T-cell (primary cell): ENCODE data around the gene PSMD3. TPM values are rescaled to one million over a fixed set of nuclear protein-coding genes. Genes with fewer than 3 reads are reported as not detected.

Experiments used
- ATAC-seq, 4 experiments: fragments of 200-7000 bp in 3 of 4; fragments of 150-1000 bp in 1 of 4; cut with Tn5 transposase; replicated peaks in 1 of 4; 1 replicate in 3 of 4; 2 replicates in 1 of 4; pipeline ENCODE4 v1.10.0; 2021; ENCODE audit warnings: moderate library complexity in 3 of 4, mild to moderate bottlenecking in 2 of 4, moderate number of reproducible peaks in 1 of 4
- CTCF ChIA-PET, 2 donors: fragments of 300-600 bp; sonication (Branson Sonifier 250); formaldehyde crosslinking; loops; one replicate each; lab custom pipeline; 2022; ENCODE audit warnings: antibody characterized with exemption in 2 of 2; lab: Charles Lee
- POLR2A ChIA-PET, 2 donors: fragments of 300-600 bp; sonication (Branson Sonifier 250); formaldehyde crosslinking; loops; one replicate each; lab custom pipeline; 2022; ENCODE audit warnings: antibody characterized with exemption in 2 of 2; lab: Charles Lee
- DNase-seq, 35 experiments: peaks; one replicate each; pipeline versions ENCODE4 v3.0.0 to v3.0.0-alpha.2; 2013 to 2023
- H3K27ac ChIP-seq: one replicate; pipeline ENCODE4 v1.5.1; 2013; ENCODE audit warnings: low read length
- H3K27me3 ChIP-seq, 2 experiments: replicated peaks in 1 of 2; 1 replicate in 1 of 2; 2 replicates in 1 of 2; pipeline versions ENCODE4 v1.6.1 to v1.7.0; 2013; ENCODE audit warnings: low read length in 1 of 2, mixed read lengths in 1 of 2; ENCODE audit not compliant: control insufficient read depth in 2 of 2, insufficient read depth in 2 of 2; ENCODE audit errors: extremely low read depth in 1 of 2
- H3K36me3 ChIP-seq, 2 donors: 1 replicate in 1 of 2; 2 replicates in 1 of 2; pipeline versions ENCODE4 v1.6.1 to v1.7.0; 2013; ENCODE audit warnings: low read length in 1 of 2; ENCODE audit not compliant: control insufficient read depth in 2 of 2, insufficient read depth in 1 of 2; ENCODE audit errors: extremely low read depth in 1 of 2
- H3K4me1 ChIP-seq, 2 experiments: 1 replicate in 1 of 2; 2 replicates in 1 of 2; pipeline versions ENCODE4 v1.6.1 to v1.7.0; 2013; ENCODE audit warnings: low read length in 2 of 2, mixed read lengths in 1 of 2; ENCODE audit not compliant: insufficient read depth in 2 of 2, control insufficient read depth in 1 of 2; ENCODE audit errors: extremely low read depth in 1 of 2
- H3K4me3 ChIP-seq, 2 donors: 1 replicate in 1 of 2; 2 replicates in 1 of 2; pipeline versions ENCODE4 v1.5.1 to v1.7.0; 2013; ENCODE audit warnings: mild to moderate bottlenecking in 2 of 2, low read length in 1 of 2, moderate library complexity in 1 of 2; ENCODE audit not compliant: control insufficient read depth in 1 of 2; ENCODE audit errors: extremely low read depth in 1 of 2
- H3K9me3 ChIP-seq: 2 replicates; pipeline ENCODE4 v1.7.0; 2013
- H3K27ac Mint-ChIP-seq, 2 donors: one replicate each; pipeline ENCODE4 v1.8.0; 2020 to 2021; ENCODE audit warnings: mild to moderate bottlenecking in 2 of 2, mixed read lengths in 2 of 2
- H3K27me3 Mint-ChIP-seq, 2 donors: one replicate each; pipeline ENCODE4 v1.8.0; 2021 to 2022; ENCODE audit warnings: mixed read lengths in 2 of 2
- H3K36me3 Mint-ChIP-seq: one replicate; pipeline ENCODE4 v1.8.0; 2021; ENCODE audit warnings: mixed read lengths
- H3K4me1 Mint-ChIP-seq, 3 donors: one replicate each; pipeline ENCODE4 v1.8.0; 2020 to 2022; ENCODE audit warnings: mixed read lengths in 3 of 3, mild to moderate bottlenecking in 1 of 3
- H3K4me3 Mint-ChIP-seq, 3 donors: one replicate each; pipeline ENCODE4 v1.8.0; 2020 to 2022; ENCODE audit warnings: mild to moderate bottlenecking in 3 of 3, mixed read lengths in 3 of 3, moderate library complexity in 3 of 3
- H3K9me3 Mint-ChIP-seq, 3 donors: one replicate each; pipeline ENCODE4 v1.8.0; 2020 to 2022; ENCODE audit warnings: mixed read lengths in 3 of 3
- WGBS: methylation state at CpG from one replicate; pipeline ENCODE4 v1.1.5; 2013; ENCODE audit warnings: missing lambda C conversion rate; ENCODE audit not compliant: insufficient coverage; 5-methylcytosine and 5-hydroxymethylcytosine counted together
- total RNA-seq, 35 experiments: library from RNA in 6 of 35; stranded (reverse) in 6 of 35; fragments of 120-200 nt in 1 of 35; gene quantifications; one replicate each; pipeline versions ENCODE4 v1.2.1 to v1.2.4 and lab custom pipeline; 2013 to 2026

Gene PSMD3
- total RNA-seq, 5 donors from 2014 or later (not counting 1 experiment from before 2014, with no cell fraction given) = 60.8 to 69.0 (median 63.5) TPM

GRCh38 chr17:39949028-39949427, 31.6 kb upstream of the PSMD3 start:
- peaks cover 0 to 9% of the 10 kb centered on the region in 2 experiments for H3K27me3 ChIP-seq
- H3K27me3 Mint-ChIP-seq = no peaks in the 10 kb centered on the region
- peak overlapping the region in 1 of 2 donors; percentile 59 for H3K27ac Mint-ChIP-seq
- ChIA-PET POLR2A (no interaction called here), CTCF (no interaction called here)
- peaks cover 2 to 37% of the 10 kb centered on the region in 2 experiments for H3K4me1 ChIP-seq
- H3K27ac ChIP-seq = no peak overlapping the region
- H3K9me3 ChIP-seq = no peaks in the 10 kb centered on the region
- no peak overlapping the region for H3K4me3 ChIP-seq
- peaks cover 24 to 32% (median 30%) of the 10 kb centered on the region in 3 donors for H3K4me1 Mint-ChIP-seq
- H3K9me3 Mint-ChIP-seq = no peaks in the 10 kb centered on the region
- no peak for DNase-seq
- no peaks in the 10 kb centered on the region for H3K36me3 ChIP-seq
- WGBS = 67% methylated on average over 1 of the region's 2 CpGs
- no peaks in the 10 kb centered on the region for H3K36me3 Mint-ChIP-seq
- H3K4me3 Mint-ChIP-seq = no peak overlapping the region
- no peak for ATAC-seq

DNA sequence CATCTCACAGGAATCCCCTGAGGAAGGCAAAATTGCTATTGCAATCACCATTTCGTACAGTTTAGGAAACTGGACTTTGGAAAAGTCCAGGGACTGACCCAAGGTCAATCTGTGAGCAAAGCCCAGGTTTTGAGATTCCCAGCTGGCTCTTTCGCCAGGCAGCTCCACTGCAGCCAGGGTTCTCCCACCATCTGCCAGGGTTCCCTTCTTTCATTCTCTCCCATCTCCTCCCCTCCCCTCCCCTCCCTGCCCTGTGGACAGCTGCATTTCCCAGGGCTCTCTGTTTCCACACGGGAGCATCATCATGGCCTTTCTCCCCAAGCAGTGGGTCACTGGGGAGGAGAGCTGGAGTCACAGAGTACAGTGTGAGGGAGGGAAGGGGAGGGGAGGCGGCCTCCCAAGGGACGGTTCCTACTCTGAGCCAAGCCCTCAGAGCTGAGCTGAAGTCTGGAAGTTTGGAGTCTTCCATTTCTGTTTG, 29.7 kb upstream of the PSMD3 start:
- Histone ChIP-seq H3K27ac (no peak overlapping the region), H3K27me3 (peaks cover 0 to 3% of the 10 kb centered on the region in 2 experiments), H3K4me1 (peaks cover 2 to 39% of the 10 kb centered on the region in 2 experiments), H3K36me3 (no peaks in the 10 kb centered on the region), H3K9me3 (no peaks in the 10 kb centered on the region), H3K4me3 (no peak overlapping the region)
- Mint-ChIP-seq H3K36me3 (no peaks in the 10 kb centered on the region), H3K4me3 (peak overlapping the region in 1 of 3 donors; percentile 28), H3K4me1 (peaks cover 24 to 35% (median 30%) of the 10 kb centered on the region in 3 donors), H3K9me3 (no peaks in the 10 kb centered on the region), H3K27me3 (no peaks in the 10 kb centered on the region), H3K27ac (peak overlapping the region in 1 of 2 donors; percentile 23)
- DNase-seq (no peak), ATAC-seq (no peak)
- ChIA-PET CTCF (no interaction called here), POLR2A (no interaction called here)
- 79% methylated on average over 2 of the region's 5 CpGs for WGBS

DNA sequence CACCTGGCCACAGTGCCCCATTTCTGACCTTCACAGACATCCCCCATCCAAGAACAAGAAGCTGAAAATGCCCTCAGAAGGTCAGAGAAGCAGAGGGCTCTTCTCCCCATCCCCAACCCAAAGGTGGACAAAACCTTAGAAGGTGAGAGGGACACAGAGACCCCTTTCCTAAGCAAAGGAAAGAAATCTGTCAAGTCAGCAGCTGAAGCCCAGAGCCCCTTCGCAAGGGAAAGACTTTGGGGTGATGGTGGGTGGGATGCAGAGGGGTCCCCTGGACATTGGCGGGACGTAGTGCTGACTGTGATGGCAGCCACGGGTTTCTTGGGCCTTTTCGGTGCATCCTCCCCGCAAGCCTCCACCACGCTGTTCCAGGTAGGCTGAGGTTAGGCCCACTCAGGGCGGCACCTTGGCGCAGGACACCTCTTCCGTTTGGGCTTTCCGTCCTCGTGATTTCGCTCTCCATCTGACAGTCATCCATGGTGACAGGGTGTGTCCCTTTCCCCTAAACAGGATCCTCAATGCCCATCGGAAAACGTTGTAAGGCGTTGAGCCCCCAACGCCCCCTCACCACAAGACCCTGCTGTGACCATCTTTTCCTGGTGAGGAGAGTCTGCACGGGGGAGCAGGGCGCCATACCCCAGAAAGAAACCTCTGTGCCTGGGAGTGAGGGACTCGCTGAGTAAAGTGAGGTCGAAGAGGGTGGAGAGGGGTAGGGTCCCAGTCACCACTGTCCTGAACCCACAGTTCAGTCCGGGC, 28.5 kb upstream of the PSMD3 start:
- DNase-seq = peak in 1 of 35 experiments; percentile 25
- H3K27me3 ChIP-seq = no peaks in the 10 kb centered on the region
- no peaks in the 10 kb centered on the region for H3K9me3 Mint-ChIP-seq
- no peaks in the 10 kb centered on the region for H3K36me3 Mint-ChIP-seq
- ATAC-seq = no peak
- WGBS = 78% methylated on average over 11 of the region's 22 CpGs
- peak overlapping the region in 1 of 2 donors; percentile 72 for H3K27ac Mint-ChIP-seq
- peak overlapping the region; percentile 55 to 56 for H3K4me3 ChIP-seq
- peak overlapping the region; percentile 63 to 73 (median 64) for H3K4me3 Mint-ChIP-seq
- ChIA-PET CTCF (no interaction called here), POLR2A (interaction anchor here (0.6 kb wide), 2 partner anchors 108 to 532 kb away, joined by 3 to 4 read pairs; no protein-coding TSS in a partner anchor)
- no peaks in the 10 kb centered on the region for H3K9me3 ChIP-seq
- peak overlapping the region; percentile 45 for H3K27ac ChIP-seq
- H3K27me3 Mint-ChIP-seq = no peaks in the 10 kb centered on the region
- H3K36me3 ChIP-seq = no peaks in the 10 kb centered on the region
- peaks cover 24 to 35% (median 30%) of the 10 kb centered on the region in 3 donors for H3K4me1 Mint-ChIP-seq
- H3K4me1 ChIP-seq = peaks cover 2 to 39% of the 10 kb centered on the region in 2 experiments

DNA sequence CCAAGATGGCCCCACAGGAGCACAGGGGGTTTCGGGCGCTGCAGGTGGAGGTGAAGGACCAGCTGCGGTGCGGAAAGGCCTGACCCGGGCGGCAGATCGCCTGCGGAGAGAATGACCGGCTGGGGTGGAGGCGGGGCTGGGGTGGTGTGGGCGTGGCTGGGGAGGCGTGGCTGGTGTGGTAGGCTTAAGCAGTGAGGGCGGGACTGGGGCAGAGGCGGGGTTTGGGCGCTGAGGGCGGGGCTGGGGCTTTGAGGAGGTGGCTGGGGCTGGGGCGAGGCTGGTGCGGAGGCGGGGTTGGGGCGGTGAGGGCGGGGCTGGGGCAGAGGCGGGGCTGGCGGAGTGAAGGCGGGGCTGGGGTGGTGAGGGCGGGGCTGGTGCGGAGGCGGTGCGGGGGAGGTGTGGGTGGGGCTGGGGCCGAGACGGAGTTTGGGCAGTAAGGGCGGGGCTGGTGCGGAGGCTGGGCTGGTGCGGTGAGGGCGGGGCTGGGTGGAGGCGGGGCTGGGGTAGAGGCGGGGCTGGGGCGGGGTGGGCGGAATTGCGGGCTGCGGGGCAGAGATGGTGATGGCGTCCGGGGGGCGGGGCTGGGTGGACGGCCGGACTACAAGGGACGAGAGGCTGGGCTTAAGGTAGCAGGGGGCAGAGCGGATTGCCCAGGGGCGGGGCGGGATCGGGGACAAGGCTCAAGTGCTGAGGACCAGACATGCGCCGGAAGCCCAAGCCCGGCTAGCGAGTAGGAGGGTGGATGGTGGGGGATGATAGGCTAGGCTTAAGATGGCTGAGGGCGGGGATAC, 27.7 kb upstream of the PSMD3 start:
- no peaks in the 10 kb centered on the region for H3K27me3 ChIP-seq
- Mint-ChIP-seq H3K9me3 (no peaks in the 10 kb centered on the region), H3K27me3 (no peaks in the 10 kb centered on the region), H3K27ac (peak overlapping the region; percentile 76 to 80), H3K4me3 (peak overlapping the region; percentile 73 to 83 (median 80)), H3K36me3 (no peaks in the 10 kb centered on the region), H3K4me1 (peaks cover 18 to 28% (median 23%) of the 10 kb centered on the region in 3 donors)
- ATAC-seq (peak; percentile 84 to 89 (median 86)), DNase-seq (peak; percentile 83 to 99 (median 95))
- H3K4me1 ChIP-seq = peaks cover 2 to 33% of the 10 kb centered on the region in 2 experiments
- H3K4me3 ChIP-seq = peak overlapping the region; percentile 56 to 64
- peak overlapping the region; percentile 45 for H3K27ac ChIP-seq
- POLR2A ChIA-PET = interaction anchor here in 1 of 2 donors (0.6 to 1.3 kb wide), 2 partner anchors 28 to 107 kb away, joined by 4 to 5 read pairs; partner anchors contain the start of gene PSMD3
- H3K9me3 ChIP-seq = no peaks in the 10 kb centered on the region
- CTCF ChIA-PET = interaction anchor here (0.5 to 2.9 kb wide), 4 partner anchors 25 to 37 kb away, joined by 3 to 18 read pairs (median 4); partner anchors contain the start of gene PSMD3 (in 1 of the 2)
- no peaks in the 10 kb centered on the region for H3K36me3 ChIP-seq
- 2% methylated on average over 32 of the region's 55 CpGs for WGBS

- Mint-ChIP-seq H3K27ac (peak overlapping the region; percentile 76 to 80), H3K4me3 (peak overlapping the region; percentile 73 to 83 (median 80)), H3K27me3 (no peaks in the 10 kb centered on the region), H3K9me3 (no peaks in the 10 kb centered on the region), H3K36me3 (no peaks in the 10 kb centered on the region), H3K4me1 (peaks cover 16 to 25% (median 18%) of the 10 kb centered on the region in 3 donors)
- ChIA-PET POLR2A (interaction anchor here in 1 of 2 donors (1.3 kb wide), 1 partner anchor 27 kb away, joined by 5 read pairs; the partner anchor contains the start of gene PSMD3), CTCF (interaction anchor here (0.5 to 2.9 kb wide), 4 partner anchors 24 to 38 kb away, joined by 3 to 18 read pairs (median 4); partner anchors contain the start of gene PSMD3 (in 1 of the 2))
- Histone ChIP-seq H3K9me3 (no peaks in the 10 kb centered on the region), H3K27ac (peak overlapping the region; percentile 19), H3K4me1 (peaks cover 2 to 27% of the 10 kb centered on the region in 2 experiments), H3K36me3 (no peaks in the 10 kb centered on the region), H3K4me3 (peak overlapping the region; percentile 39 to 64), H3K27me3 (no peaks in the 10 kb centered on the region)
- DNase-seq = no peak
- ATAC-seq = no peak
- 91% methylated on average over 4 of the region's 9 CpGs for WGBS
Measured at GRCh38 chr17:39953471-39953888, 27.1 kb upstream of the PSMD3 start.
